ENCODE data around the gene SOCS6. TPM values are rescaled to one million over a fixed set of nuclear protein-coding genes. Genes with fewer than 3 reads are reported as not detected.

The SOCS6 gene
- total RNA-seq, 4 donors from 2014 or later, result 11.5 to 47.8 (median 46.1) TPM

DNA sequence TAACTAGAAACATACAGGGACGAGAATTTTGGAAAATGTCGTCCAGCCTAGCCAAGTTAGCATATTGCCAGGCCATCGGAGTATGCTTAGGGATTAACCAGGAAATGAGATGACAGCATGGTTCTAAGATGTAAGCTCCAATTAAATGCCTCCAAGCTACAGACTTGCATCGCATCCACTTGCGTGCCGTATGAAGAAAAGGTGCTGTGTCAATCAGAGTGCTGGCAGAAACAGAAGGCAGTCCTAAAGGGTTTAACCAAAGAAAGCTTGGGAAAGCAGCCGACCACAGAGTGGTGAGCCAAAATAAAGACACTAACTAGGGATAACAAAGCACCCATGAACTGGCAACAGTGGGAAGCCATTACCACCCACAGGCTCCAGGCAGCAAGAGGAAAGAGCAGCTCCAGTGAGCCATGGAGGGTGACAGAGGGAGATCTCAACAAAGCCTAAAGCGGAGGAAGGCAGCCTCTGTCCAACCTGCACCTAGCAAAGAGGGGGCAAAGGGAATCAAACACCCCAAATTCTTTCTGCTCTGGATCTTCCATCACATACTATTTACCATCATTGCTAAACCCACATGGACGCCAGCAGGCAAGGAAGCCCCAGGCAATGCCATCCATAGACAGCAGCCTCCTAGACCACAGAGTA is 27.6 kb upstream of the SOCS6 start:
- 89 to 91% methylated on average over 4 to 9 of the region's 9 CpGs for WGBS, 2 donors (ENCODE audit: low coverage in 1 of 2)
- Histone ChIP-seq H3K4me3 (no peak overlapping the region), H3K27ac (no peak overlapping the region), H3K4me1 (no peaks in the 10 kb centered on the region), H3K36me3 (no peaks in the 10 kb centered on the region), H3K27me3 (no peaks in the 10 kb centered on the region), H3K9me3 (no peaks in the 10 kb centered on the region)
- TF ChIP-seq, protein P1, sequence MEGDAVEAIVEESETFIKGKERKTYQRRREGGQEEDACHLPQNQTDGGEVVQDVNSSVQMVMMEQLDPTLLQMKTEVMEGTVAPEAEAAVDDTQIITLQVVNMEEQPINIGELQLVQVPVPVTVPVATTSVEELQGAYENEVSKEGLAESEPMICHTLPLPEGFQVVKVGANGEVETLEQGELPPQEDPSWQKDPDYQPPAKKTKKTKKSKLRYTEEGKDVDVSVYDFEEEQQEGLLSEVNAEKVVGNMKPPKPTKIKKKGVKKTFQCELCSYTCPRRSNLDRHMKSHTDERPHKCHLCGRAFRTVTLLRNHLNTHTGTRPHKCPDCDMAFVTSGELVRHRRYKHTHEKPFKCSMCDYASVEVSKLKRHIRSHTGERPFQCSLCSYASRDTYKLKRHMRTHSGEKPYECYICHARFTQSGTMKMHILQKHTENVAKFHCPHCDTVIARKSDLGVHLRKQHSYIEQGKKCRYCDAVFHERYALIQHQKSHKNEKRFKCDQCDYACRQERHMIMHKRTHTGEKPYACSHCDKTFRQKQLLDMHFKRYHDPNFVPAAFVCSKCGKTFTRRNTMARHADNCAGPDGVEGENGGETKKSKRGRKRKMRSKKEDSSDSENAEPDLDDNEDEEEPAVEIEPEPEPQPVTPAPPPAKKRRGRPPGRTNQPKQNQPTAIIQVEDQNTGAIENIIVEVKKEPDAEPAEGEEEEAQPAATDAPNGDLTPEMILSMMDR (IDR thresholded peaks at IDR 0.05), result no peak
- TF ChIP-seq POLR2AphosphoS5 (IDR thresholded peaks at IDR 0.05), result no peak
- no peak for DNase-seq
- intact Hi-C loops (cut with DNase I; ENCODE audit: low total_unique reads) (no loop called here), in situ Hi-C loops (cut with MboI; ENCODE audit: low pct_ligation_motif_present in 1 of 4, low pct_unique_long_range_greater_than_20kb in 1 of 4, low sequenced_read_pairs in 3 of 4) (no loop called here)

- Histone ChIP-seq H3K27me3 (no peaks in the 10 kb centered on the region), H3K4me3 (no peak overlapping the region), H3K27ac (no peak overlapping the region), H3K9me3 (no peaks in the 10 kb centered on the region), H3K4me1 (no peaks in the 10 kb centered on the region), H3K36me3 (no peaks in the 10 kb centered on the region)
- 70 to 79% methylated on average over 2 to 3 of the region's 3 CpGs for WGBS, 2 donors (ENCODE audit: low coverage in 1 of 2)
- in situ Hi-C loops (cut with MboI; ENCODE audit: low pct_ligation_motif_present in 1 of 4, low pct_unique_long_range_greater_than_20kb in 1 of 4, low sequenced_read_pairs in 3 of 4), result no loop called here
- intact Hi-C loops (cut with DNase I; ENCODE audit: low total_unique reads), result no loop called here
- no peak for DNase-seq
- TF ChIP-seq, protein P1 (IDR thresholded peaks at IDR 0.05), result no peak
- TF ChIP-seq POLR2A (IDR thresholded peaks at IDR 0.05) (no peak), EP300 (IDR thresholded peaks at IDR 0.05; ENCODE audit: low read depth) (no peak), POLR2AphosphoS5 (IDR thresholded peaks at IDR 0.05) (no peak)
Measured at GRCh38 chr18:70263336-70263735, 25.5 kb upstream of the SOCS6 start.

GRCh38 chr18:70271742-70272141 is 17.1 kb upstream of the SOCS6 start:
- H3K36me3 ChIP-seq, result no peaks in the 10 kb centered on the region
- intact Hi-C loops (cut with DNase I; ENCODE audit: low total_unique reads) (no loop called here), in situ Hi-C loops (cut with MboI; ENCODE audit: low pct_ligation_motif_present in 1 of 4, low pct_unique_long_range_greater_than_20kb in 1 of 4, low sequenced_read_pairs in 3 of 4) (no loop called here)
- H3K4me3 ChIP-seq, result no peak overlapping the region
- H3K9me3 ChIP-seq, result peaks cover 23 to 24% of the 10 kb centered on the region in 2 donors
- no peaks in the 10 kb centered on the region for H3K27me3 ChIP-seq
- TF ChIP-seq, protein P1 (IDR thresholded peaks at IDR 0.05), result no peak
- TF ChIP-seq POLR2AphosphoS5 (IDR thresholded peaks at IDR 0.05), result no peak
- TF ChIP-seq POLR2A (IDR thresholded peaks at IDR 0.05), result no peak
- no peak for TF ChIP-seq EP300 (IDR thresholded peaks at IDR 0.05; ENCODE audit: low read depth)
- DNase-seq, result no peak
- no peak overlapping the region for H3K27ac ChIP-seq
- 81 to 89% methylated on average over 3 of the region's 3 CpGs for WGBS, 2 donors (ENCODE audit: low coverage in 1 of 2)
- H3K4me1 ChIP-seq, result no peaks in the 10 kb centered on the region

DNA sequence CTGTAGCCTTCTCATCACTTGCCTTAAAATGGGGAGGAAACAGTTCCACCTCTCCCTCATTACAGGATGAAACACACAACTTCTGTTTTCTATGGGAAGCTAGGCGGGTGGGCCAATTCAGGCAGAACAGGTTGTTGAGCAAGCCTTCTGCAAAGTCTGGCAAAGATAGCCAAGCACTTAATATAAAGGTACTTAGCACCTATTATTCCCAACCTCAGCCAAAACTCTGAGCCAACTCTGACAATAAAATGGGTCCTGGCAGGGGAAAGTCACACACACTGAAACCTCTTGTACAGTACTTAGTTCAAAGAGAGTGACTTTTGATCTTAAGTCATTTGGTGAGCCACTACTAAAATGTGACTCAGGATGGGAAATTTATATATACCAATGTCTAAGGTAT is 15.8 kb upstream of the SOCS6 start:
- TF ChIP-seq, protein P1 (IDR thresholded peaks at IDR 0.05), result no peak
- TF ChIP-seq EP300 (IDR thresholded peaks at IDR 0.05; ENCODE audit: low read depth), result no peak
- TF ChIP-seq POLR2AphosphoS5 (IDR thresholded peaks at IDR 0.05), result no peak
- no peak for TF ChIP-seq POLR2A (IDR thresholded peaks at IDR 0.05)
- Histone ChIP-seq H3K36me3 (no peaks in the 10 kb centered on the region), H3K4me1 (no peaks in the 10 kb centered on the region), H3K27me3 (no peaks in the 10 kb centered on the region), H3K9me3 (peaks cover 23 to 24% of the 10 kb centered on the region in 2 donors), H3K27ac (no peak overlapping the region), H3K4me3 (no peak overlapping the region)
- 100% methylated on average over 1 of the region's 1 CpG; no CpG with 5 or more reads in 1 of the 2 donors for WGBS, 2 donors (ENCODE audit: low coverage in 1 of 2)
- intact Hi-C loops (cut with DNase I; ENCODE audit: low total_unique reads) (no loop called here), in situ Hi-C loops (cut with MboI; ENCODE audit: low pct_ligation_motif_present in 1 of 4, low pct_unique_long_range_greater_than_20kb in 1 of 4, low sequenced_read_pairs in 3 of 4) (no loop called here)
- DNase-seq, result no peak

Measured in transverse colon (tissue), 4 donors.